Measurements from ENCODE around the gene FAM89A. TPM values are rescaled to one million over a fixed set of nuclear protein-coding genes. Genes with fewer than 3 reads are reported as not detected.

FAM89A gene
- total RNA-seq (2014; rRNA removed; shearing (Covaris generic)) = 7.3 and 9.4 TPM in 2 replicates

DNA sequence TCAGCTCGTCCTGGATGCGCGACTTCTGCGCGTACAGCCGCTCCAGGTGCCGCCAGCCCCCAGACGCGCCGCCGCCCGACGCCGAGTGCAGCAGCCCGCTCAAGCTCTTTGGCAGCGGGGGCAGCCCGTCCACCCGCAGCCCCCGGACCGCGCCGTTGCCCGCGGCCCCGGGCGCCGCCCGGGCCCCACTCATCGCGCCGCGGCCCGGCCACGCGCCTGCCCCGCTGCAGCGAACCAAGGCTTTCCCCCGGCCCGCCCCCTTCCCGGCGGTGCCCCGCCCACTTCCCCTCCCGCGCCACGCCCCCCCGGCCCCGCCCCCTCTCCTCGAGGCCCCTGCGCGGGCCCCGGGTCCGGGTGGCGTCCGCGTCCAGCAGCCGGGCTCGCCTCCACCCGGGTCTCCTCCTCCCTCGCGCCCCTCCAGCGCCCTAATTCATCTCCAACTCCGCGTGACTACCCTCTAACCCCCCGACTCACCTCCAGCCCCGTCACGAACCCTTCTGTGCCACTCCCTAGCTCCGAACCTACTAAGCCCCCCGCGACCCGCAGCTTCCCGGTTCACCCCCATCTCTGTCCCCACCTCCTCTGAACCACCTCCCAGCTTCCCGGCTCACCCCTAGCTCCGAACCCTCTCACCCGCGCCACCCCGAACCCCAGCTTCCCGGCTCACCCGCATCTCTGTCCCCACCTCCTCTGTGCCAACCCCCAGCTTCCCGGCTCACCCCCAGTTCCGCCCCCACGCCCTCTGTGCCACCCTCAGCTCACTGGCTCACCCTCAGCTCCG is at the start of gene FAM89A:
Gene FAM89A, minus strand, starts transcription at position 236 of the 781 bp plus-strand sequence. Its CDS starts 43 bp downstream, at position 193.
- DNase-seq (ENCODE audit: low read depth) = no peak

DNA sequence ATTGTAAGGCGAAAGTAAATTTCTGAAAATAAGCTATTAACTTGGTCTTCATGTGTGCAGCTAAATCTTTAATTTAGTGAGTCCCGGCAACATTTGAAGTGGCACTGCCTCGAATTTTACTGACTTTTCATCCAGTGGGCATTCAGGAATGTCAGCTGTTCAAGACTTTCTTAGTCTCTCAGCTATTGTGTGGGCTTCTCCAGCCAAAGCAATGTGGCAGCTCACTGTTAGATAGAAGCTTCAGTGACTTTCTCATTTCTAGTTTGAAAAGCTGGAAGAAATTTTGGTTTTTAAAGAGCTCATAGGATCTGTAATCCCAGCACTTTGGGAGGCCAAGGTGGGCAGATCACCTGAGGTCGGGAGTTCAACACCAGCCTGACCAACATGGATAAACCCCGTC is 44.3 kb upstream of the FAM89A start:
- no peak for DNase-seq (ENCODE audit: low read depth)

GRCh38 chr1:231079163-231079562 is 39.1 kb upstream of the FAM89A start:
- DNase-seq (ENCODE audit: low read depth) = no peak

DNA sequence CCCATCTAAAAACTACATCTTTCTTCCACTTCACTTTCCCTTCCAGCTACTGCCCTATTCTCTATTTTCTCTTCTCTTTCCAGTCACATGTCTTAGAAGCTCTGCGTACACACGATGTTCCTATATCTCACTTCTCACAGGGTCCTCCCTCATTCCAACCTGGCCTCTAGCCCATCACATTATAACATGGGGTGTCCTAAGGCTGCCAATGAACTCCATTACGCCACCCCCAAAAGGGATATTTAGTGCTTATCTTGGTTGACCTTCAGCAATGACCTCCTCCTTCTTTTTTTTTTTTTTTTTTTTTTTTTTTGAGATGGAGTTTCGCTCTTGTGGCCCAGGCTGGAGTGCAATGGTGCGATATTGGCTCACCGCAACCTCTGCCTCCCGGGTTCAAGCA is 38.2 kb upstream of the FAM89A start:
- DNase-seq (ENCODE audit: low read depth) = no peak

GRCh38 chr1:231076802-231077201 is 36.7 kb upstream of the FAM89A start:
- DNase-seq (ENCODE audit: low read depth) = no peak

DNA sequence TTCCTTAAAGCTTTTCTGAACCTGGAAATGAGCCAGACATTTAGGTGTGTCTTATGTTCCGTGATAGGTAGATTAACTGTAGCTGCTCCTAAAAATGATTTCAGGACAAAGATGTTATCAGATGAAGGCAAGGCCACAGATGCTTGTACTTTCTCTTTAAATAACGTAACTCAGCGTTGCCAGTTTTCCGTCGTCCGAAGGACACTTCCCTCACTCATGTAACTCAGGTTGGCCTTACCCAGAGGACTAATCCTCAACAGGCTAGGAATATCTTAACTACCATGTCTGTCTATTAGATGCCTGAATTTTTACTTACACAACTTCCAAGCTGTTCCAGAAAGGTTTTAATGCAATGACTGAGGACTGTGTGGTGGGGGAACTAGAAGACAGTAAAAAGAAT is 35.4 kb upstream of the FAM89A start:
- no peak for DNase-seq (ENCODE audit: low read depth)

- no peak for DNase-seq (ENCODE audit: low read depth)
Measured at GRCh38 chr1:231075020-231075419, 35.0 kb upstream of the FAM89A start.

DNA sequence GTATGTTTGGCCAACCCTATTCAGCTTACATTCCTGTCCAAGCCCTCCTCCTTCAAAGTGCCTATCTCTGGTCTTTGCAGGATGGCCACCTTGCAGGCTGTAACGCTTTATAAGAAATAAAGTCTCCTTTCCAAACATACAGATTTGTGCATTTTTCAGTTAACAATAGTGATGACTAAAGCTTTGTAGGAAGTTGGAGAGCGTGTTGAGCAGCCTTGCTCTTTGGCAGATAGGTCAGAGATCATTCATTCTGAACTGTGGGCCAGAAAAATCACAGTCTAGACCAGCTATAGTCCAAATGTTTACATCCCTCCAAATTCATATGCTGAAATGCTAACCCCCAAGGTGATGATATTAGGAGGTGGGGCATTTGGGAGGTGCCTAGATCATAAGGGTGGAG is 34.0 kb upstream of the FAM89A start:
- no peak for DNase-seq (ENCODE audit: low read depth)

DNA sequence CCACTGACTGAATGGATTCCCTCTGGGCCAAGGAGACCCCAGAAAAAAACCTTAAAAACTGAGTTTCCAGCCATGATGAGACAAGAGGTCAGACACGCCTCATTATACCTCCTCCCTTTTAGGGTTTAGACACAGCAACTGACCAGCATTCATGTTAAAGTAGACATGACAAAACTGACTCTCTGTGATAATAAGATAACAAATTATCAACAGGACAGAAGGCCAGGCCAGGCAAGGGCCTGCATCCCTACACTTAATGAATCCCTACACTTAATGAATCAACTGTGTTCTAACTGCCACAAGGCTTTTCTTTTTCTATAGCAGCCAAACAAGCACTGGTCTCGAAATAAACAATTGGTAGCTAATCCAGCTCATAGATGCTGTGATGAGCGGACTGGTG is 33.3 kb upstream of the FAM89A start:
- no peak for DNase-seq (ENCODE audit: low read depth)

DNA sequence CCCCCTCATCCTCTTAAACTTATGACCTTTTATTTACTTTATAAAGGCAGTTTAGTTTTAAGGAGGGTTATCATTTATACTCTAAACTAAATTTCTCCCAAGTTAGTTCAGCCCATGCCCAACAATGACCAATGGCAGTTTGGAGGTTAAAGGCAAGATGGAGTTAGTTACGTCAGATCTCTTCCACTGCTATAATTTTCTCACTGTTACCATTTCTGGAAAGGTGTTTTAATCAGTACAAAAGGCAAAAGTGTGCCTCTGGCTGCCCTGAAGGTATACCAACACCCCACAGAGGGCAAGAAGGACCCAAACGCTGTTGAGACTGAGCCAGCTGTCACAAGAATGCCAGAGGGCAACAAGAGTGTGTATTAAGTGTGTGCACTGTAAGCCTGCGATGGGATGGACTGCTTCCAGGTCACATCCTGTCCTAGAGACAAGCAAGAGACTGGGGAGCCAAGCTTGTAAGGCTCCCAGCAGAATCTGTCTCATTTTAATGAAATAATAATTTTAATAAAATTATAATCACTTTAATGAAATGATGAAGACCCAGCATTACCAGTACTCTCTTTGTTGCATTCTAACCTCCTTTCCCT is 32.5 kb upstream of the FAM89A start:
- no peak for DNase-seq (ENCODE audit: low read depth)

- no peak for DNase-seq (ENCODE audit: low read depth)
Measured at GRCh38 chr1:231072041-231072440, 32.0 kb upstream of the FAM89A start.

DNA sequence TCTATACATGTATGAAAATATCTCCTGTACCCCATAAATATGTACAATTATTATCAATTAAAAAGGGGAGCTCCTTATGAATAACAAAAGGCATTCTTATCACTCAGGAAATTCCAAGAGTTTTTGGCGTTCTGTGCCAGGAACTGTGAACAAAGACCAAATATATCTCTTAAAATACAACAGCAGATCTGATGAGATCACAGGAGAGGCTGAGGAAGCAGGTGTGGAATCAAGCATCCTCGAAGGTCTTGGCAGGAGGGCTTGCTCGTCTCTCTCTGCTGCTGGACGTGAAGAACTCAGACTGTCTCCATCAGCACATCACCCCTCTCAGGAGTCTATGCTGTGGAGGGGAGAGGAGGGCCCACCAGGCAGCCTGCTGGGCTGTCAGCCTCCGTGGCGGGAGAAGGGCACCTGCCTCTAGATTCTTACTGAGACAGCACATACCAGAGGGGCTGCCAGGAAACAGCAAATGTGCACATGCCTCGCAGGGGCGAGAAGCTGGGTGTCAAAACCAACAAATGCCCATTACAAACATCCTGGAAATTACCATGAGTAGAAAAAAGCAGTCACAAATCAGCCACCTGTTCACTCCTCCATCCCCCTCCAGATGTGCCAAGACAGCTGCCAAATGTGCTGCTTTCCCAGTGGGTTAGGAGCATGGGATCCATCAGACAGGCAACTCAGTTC is 30.8 kb upstream of the FAM89A start:
- no peak for DNase-seq (ENCODE audit: low read depth)

- no peak for DNase-seq (ENCODE audit: low read depth)
Measured at GRCh38 chr1:231069333-231069732, 29.3 kb upstream of the FAM89A start.

DNA sequence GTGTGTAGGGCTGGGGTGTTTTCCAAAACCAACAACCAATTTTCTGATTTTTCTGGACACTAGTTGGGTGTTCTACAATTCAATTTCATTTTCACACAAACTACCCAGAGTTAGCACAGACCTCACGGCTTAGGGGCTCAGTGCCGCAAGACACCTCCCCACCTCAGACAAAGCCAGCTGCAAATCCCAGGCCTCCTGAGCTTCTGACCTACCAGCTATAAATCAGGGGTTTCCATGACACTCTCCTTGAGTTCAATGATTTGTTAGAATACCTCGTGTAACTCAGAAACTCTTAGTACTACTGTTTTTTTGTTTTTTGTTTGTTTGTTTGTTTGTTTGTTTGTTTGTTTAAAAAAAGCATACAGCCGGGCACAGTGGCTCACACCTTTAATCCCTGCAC is 28.7 kb upstream of the FAM89A start:
- DNase-seq (ENCODE audit: low read depth) = no peak

GRCh38 chr1:231065510-231066241 is 25.6 kb upstream of the FAM89A start:
- no peak for DNase-seq (ENCODE audit: low read depth)

DNA sequence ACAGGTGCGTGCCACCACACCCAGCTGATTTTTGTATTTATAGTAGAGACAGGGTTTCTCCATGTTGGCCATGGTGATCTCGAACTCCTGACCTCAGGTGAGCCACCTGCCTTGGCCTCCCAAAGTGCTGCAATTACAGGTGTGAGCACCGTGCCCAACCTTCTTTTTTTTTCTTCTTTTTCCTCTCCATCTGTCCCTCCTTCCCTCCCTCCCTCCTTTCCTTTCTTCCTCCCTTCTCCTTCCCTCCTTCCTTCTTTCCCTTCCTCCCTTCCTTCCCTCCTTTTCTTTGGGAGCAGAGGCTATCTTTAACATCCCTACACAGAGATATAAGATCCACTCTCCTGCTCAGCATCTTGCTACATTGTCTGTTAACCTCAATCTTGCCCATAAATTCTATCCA is 24.4 kb upstream of the FAM89A start:
- DNase-seq (ENCODE audit: low read depth) = no peak

DNA sequence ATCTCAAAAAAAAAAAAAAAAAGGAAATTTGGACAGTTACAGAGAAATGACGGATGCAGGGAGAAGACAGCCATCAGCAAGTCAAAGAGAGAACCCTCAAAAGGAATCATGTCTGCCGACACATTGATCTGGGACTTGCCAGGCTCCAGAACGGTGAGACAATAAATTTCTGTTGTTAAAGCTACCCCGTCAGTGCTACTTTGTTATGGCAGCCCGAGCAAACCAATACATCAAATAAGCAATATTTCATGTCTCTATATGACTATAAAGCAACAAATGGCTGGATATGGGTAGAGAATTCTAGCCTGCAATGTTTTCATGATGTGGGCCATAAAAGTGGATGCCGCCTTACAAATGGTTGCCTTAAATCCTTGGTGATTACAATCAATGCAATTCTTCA is 23.3 kb upstream of the FAM89A start:
- DNase-seq (ENCODE audit: low read depth) = no peak

DNA sequence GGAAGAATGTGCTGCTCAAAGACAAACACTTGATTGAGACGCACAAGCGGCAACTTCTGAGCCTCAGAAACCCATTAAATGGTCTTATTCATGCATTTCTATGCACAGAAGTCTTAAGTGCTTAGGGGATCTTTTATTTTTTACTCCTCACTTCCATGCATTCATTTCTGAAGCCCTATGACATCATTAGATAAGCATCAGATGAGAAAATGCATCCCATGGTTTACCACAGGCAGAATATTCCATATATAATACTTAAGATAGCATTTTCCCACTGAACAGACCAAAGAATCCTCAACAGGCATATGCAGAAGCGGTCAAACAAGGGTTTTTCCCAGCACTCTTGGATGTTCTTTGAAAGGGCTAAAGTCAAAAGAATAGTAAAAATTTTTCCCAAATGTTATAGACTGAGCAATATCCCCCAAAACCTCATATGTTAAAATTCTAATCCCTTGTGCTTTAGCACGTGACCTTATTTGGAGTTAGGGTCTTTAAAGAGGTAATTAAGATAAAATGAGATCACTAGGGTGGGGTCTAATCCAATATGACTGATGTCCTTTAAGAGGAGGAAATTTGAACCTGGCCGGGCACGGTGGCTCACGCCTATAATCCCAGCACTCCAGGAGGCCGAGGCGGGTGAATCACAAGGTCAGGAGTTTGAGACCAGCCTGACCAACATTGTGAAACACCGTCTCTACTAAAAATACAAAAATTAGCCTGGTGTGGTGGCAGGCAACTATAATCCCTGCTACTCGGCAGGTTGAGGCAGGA is 22.6 kb upstream of the FAM89A start:
- peak; percentile 15 for DNase-seq (ENCODE audit: low read depth)

DNA sequence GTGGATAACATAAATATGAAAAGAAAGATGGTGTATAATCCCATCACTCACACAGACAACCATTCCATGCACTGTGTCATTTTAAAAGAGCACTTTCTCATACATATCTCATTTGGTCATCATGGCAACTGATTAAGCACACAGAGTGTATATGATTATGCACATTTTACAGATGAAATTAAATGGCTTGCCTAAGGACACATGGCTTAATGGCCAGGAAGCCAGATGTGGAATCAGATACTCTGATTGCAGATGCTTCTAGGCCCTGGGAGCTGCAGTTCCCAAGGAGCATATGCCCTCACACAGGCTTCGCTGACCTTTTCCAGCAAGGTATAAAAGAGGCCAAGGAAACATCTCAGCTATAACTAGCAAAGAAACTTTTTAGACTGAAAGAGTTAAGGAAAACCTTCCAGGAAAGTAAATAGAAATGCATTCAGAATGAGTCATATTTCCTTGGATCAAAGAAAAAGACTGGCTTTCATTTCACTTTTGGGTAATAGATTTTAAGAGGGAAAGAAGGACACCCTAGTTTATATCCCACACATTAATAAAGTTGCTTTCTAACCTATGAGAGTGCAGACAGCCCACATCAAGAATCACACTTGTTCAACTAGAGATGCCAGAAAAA is 19.6 kb upstream of the FAM89A start:
- peak; percentile 49 for DNase-seq (ENCODE audit: low read depth)

DNA sequence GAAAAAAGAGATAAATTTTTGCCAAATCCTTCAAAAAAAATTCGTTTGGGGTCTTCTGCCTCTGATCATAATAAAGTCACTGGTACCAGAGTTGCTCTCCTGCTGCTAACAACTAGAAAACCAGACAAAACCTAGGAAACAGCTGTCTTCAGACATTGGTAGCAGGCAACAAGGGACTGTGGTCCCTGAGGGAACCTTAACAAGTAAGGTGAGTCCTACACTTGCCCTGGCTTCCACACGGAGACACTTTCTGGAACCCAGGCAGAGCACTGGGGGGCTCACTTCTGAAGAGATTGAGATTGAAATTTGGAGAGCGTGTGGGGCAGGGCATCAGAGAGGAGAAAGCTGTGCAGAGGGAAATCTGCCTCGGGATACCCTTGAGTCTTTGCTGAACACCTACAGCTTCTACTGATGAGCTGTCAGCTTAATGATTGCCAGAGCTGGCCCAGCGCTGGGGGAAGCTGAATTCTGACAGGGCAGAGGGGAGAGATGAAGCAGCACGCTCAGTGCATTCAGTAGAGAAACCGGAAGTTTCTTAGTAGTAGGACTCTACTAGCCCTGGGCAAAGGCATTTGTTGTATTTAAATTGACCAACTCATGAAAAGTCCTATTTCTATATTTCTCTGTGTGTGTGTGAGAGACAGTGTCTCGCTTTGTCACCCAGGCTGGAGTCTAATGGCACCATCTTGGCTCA is 18.5 kb upstream of the FAM89A start:
- no peak for DNase-seq (ENCODE audit: low read depth)

Measured in M059J (cell line).